GM19463 (cell line): ENCODE results near the gene UBAP1.
"Not testable (repeated sequence)": the region's sequence is repeated elsewhere in the genome, so short reads cannot be mapped to it uniquely, and the experiment has no call there.

Experiments used
- ATAC-seq: cut with Tn5 transposase; IDR thresholded peaks from one replicate; pipeline ENCODE4 v1.9.1; 2021; ENCODE audit warnings: mild to moderate bottlenecking, moderate library complexity; ENCODE audit not compliant: unreplicated experiment

The UBAP1 gene

DNA sequence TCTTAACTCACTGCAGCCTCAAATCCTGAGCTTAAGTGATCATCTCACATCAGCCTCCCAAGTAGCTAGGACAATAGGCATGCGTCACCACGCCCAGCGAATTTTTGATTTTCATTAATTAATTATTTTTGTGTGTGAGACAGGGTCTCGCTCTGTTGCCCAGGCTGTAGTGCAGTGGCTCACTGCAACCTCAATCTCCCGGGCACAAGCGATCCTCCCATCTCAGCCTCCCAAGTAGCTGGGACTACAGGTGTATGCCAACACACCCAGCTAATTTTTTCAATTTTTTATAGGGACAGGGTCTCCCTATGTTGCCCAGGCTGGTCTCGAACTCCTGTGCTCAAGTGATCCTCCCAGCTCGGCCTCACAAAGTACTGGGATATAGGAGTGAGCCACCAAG lies 41.4 kb downstream of the UBAP1 start:
- ATAC-seq = no peak

DNA sequence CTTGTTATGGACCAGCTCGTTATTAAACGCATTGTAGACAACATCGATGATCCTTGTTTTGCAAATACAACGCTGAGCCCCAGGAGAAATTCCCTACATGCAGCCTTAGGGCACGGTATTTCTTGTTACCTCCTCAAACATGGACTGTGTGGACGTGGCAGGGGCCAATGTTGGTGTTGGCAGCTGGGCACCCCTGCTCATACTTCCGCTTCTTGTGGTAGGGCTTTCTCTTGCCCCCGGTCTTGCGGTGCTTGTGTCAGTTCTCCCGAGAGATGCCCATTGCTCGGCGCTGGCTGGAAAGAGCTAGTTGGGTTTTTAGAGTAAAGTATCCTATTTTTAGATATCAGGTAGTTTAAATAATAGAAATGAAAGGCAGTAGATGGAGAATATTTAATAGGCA lies 45.5 kb downstream of the UBAP1 start:
- no peak for ATAC-seq

DNA sequence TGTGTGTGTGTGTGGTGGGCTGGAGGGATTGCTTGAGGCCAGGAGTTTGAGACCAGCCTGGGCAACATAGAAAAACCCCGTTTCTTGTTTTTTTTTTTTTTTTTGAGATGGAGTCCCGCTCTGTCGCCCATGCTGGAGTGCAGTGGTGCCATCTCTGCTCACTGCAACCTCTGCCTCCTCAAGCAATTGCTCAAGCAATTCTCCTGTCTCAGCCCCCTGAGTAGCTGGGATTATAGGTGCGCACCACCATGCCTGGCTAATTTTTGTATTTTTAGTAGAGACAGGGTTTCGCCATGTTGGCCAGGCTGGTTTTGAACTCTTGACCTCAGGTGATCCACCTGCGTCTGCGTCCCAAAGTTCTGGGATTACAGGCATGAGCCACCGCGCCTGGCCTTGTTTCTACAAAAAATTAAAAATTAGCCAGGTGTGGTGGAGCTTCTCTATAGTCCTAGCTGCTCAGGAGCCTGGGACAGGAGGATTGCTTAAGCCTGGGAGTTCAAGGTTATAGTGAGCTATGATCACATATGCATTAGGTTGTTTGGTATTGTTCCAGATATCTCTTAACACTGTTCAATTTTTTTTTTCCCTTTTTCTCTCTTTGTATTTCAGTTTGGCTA lies 47.4 kb downstream of the UBAP1 start:
- ATAC-seq = not testable (repeated sequence)

GRCh38 chr9:34227445-34227844 lies 48.6 kb downstream of the UBAP1 start:
- no peak for ATAC-seq

DNA sequence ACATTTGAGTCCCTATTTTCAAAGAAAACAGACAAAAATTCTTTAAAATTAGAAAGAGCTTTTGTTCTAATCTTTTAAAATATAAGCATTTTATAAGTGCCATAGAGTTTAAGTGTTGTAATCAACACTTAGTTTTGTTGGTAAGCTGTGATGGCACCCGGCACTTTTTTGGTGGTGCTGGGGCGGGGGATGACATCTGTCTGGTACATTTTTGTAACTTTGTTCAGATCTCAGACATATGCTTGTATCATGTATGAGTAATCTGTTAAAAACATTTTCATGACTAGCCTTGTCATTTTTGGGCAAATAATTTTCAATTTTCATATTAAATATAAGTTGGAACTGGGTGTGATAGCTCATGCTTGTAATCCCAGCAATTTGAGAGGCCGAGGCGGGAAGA lies 51.7 kb downstream of the UBAP1 start:
- ATAC-seq = no peak

GRCh38 chr9:34232201-34232600 lies 53.4 kb downstream of the UBAP1 start:
- no peak for ATAC-seq

DNA sequence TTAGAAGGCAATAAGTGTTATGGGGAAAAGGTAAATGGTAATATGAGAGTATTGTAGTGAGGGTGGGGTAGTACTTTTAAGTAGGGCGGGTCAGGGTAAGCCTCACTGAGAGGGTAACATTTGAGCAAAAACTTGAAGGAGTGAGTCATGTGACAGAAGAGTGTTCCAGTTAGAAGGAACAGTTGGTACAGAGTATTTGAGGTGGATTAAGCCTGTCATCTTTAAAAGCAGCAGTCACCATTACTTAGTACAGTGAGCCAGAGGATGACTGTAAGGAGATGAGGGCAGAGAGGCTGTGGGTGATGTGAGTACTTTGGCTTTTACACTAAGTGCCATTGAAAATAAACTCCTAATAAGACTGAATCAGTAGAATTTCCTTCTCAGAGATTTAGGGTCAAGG lies 54.8 kb downstream of the UBAP1 start:
- no peak for ATAC-seq

DNA sequence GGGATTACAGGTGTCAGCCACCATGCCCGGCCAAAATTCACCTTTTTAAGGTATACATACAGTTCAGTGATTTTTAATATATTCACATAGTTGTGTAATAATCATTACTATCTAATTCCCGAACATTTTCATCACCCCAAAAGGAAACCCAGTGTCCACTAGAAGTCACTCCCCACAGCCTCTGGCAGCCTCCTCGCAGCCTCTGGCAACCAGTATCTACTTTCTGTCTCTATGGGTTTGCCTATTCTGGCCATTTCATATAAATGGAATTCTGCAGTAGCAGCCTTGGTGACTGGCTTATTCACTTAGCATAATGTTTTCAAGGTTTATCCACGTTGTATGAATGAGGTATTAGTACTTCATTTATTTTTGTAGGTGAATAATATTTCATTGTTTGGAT lies 59.0 kb downstream of the UBAP1 start:
- ATAC-seq = no peak

GRCh38 chr9:34240006-34240405 lies 61.2 kb downstream of the UBAP1 start:
- no peak for ATAC-seq

DNA sequence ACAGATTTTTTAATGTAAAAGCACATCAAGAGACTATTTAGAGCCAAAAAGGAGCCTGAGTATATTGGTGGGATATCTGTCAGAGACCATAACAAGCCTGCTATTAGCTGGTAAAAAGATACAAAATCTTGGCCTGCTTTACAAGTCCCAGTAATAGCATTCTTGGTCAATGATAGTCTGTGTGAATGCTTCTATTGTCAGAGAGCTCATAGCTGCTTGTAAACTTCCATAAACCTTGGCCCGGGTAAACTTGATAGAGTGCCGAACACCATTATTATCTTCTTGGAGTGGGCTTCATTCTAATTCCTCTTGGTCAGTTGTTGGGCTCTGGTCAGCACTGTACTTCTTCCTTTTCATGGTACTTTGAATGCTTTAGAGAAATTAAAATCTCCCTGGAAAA lies 64.0 kb downstream of the UBAP1 start:
- no peak for ATAC-seq

GRCh38 chr9:34245212-34245611 lies 66.4 kb downstream of the UBAP1 start:
- ATAC-seq = not testable (repeated sequence)

- ATAC-seq = no peak
These were observed 67.6 kb downstream of the UBAP1 start for GRCh38 chr9:34246453-34246852.

- not testable (repeated sequence) for ATAC-seq
These were observed 68.9 kb downstream of the UBAP1 start for GRCh38 chr9:34247782-34248181.

- ATAC-seq = no peak
These were observed 70.4 kb downstream of the UBAP1 start for GRCh38 chr9:34249274-34249673.

- ATAC-seq = no peak
These were observed 71.9 kb downstream of the UBAP1 start for GRCh38 chr9:34250721-34251120.

GRCh38 chr9:34252016-34252415 lies 73.2 kb downstream of the UBAP1 start:
- no peak for ATAC-seq

GRCh38 chr9:34252670-34253459 lies 74.0 kb downstream of the UBAP1 start:
- no peak for ATAC-seq

DNA sequence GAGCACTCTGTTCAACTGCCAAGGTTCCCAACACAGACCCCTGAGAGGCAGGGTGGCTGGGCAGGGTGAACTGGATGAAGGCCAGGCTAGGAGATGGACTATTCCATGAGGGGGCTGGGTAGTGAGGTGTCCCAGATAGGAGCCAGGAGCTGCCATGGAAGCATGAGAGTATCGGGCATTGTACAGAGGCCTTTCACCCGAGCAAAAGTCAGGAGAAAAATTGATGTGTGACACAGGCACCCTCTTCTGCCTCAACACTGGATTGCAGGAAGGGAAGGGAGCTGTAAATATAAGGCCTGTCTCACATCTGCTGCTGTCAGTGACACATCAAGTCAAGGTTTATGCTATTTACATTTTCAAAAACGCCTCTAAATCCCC lies 74.6 kb downstream of the UBAP1 start:
- ATAC-seq = no peak

DNA sequence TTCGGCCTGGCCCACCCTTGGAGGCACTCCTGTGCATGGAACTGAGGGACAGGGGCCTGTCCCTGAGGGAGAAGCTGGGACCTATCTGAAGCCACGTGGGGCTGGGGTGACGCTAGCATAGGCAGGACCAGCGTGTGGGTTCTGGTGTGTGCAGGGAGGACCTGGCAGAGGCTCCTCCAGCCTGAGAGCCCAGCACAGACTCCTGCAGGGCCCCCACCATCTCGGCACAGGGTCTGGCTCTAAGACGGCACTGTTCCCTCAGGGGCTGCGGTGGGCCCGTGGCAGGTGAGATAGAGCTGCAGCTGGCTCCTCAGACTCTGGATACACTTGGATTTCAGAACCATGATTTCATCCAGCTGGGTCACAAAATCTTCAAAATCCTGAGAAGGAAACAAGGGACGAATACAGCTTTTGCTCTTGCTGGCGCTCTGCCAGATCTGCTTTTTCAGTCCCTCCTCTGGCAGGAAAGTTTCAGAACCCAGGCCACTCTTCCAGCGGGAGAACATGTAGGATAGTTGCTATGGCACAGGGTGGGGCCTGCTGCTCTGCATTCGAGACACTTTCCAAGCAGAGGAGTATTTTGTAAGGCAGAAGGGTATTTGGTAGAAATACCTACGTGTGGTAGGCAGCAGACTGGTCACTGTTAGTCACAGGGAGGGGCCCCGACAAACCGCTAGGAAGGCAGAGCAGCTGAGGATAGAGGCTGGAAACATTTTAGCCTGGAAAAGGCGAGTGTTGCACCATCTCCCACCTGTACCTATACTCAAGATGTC lies 75.5 kb downstream of the UBAP1 start:
- no peak for ATAC-seq

- ATAC-seq = no peak
These were observed 76.4 kb downstream of the UBAP1 start for GRCh38 chr9:34254966-34255825.

- ATAC-seq = no peak
These were observed 77.3 kb downstream of the UBAP1 start for GRCh38 chr9:34256104-34256503.
